RWPE2 (cell line): Measurements from ENCODE around the gene KIAA1614.
A peak's percentile ranks its signal among the peaks of the same experiment; 100 is the strongest.

Source experiments
- ATAC-seq: fragments of 200-7000 bp; cut with Tn5 transposase; 3 replicates; pipeline ENCODE4 v1.9.1; 2021; ENCODE audit warnings: low read depth
- DNase-seq: peaks from one replicate; pipeline ENCODE4 v3.0.0-alpha.2; 2020; ENCODE audit warnings: low spot score
- H3K27ac ChIP-seq: fragments of 450-650 bp; 2 replicates; pipeline ENCODE4 v1.5.1; 2017; ENCODE audit warnings: mild to moderate bottlenecking; ENCODE audit not compliant: poor library complexity, severe bottlenecking
- H3K27me3 ChIP-seq: fragments of 250-450 bp; sonication (Bioruptor Pico); 2 replicates; pipeline ENCODE4 v1.5.1; 2021; ENCODE audit warnings: mild to moderate bottlenecking, moderate library complexity; ENCODE audit not compliant: insufficient read depth, poor library complexity, severe bottlenecking
- H3K36me3 ChIP-seq: fragments of 250-450 bp; sonication (Bioruptor Pico); 2 replicates; pipeline ENCODE4 v1.5.1; 2020; ENCODE audit warnings: low read depth, mild to moderate bottlenecking, moderate library complexity
- H3K4me1 ChIP-seq: fragments of 250-450 bp; sonication (Bioruptor Pico); 2 replicates; pipeline ENCODE4 v1.5.1; 2021; ENCODE audit warnings: mild to moderate bottlenecking, moderate library complexity; ENCODE audit not compliant: insufficient read depth, poor library complexity, severe bottlenecking
- H3K4me3 ChIP-seq: fragments of 250-450 bp; sonication (Bioruptor Pico); 2 replicates; pipeline ENCODE4 v1.5.1; 2021; ENCODE audit warnings: mild to moderate bottlenecking, moderate library complexity; ENCODE audit not compliant: severe bottlenecking
- H3K9me3 ChIP-seq: fragments of 250-450 bp; sonication (Bioruptor Pico); 2 replicates; pipeline ENCODE4 v1.5.1; 2021; ENCODE audit warnings: mild to moderate bottlenecking, moderate library complexity; ENCODE audit not compliant: severe bottlenecking
- CTCF ChIP-seq: fragments of 450-650 bp; IDR thresholded peaks from one replicate; pipeline ENCODE4 v1.5.1; 2017; ENCODE audit warnings: mild to moderate bottlenecking, moderate library complexity; ENCODE audit not compliant: poor library complexity, severe bottlenecking

KIAA1614 gene

GRCh38 chr1:180946541-180947498, 34.1 kb downstream of the KIAA1614 start:
- TF ChIP-seq CTCF, result no peak
- H3K4me3 ChIP-seq, result no peak overlapping the region
- H3K9me3 ChIP-seq, result no peaks in the 10 kb centered on the region
- ATAC-seq (no peak), DNase-seq (no peak)
- H3K27me3 ChIP-seq, result no peaks in the 10 kb centered on the region
- no peak overlapping the region for H3K27ac ChIP-seq
- no peaks in the 10 kb centered on the region for H3K36me3 ChIP-seq
- no peaks in the 10 kb centered on the region for H3K4me1 ChIP-seq

- Histone ChIP-seq H3K27me3 (no peaks in the 10 kb centered on the region), H3K36me3 (no peaks in the 10 kb centered on the region), H3K4me1 (no peaks in the 10 kb centered on the region), H3K4me3 (no peak overlapping the region), H3K9me3 (no peaks in the 10 kb centered on the region), H3K27ac (no peak overlapping the region)
- DNase-seq (no peak), ATAC-seq (no peak)
- TF ChIP-seq CTCF, result no peak
These were observed 34.8 kb downstream of the KIAA1614 start for GRCh38 chr1:180947499-180947885.

- DNase-seq (no peak), ATAC-seq (no peak)
- peaks cover 1% of the 10 kb centered on the region for H3K4me1 ChIP-seq
- no peak for TF ChIP-seq CTCF
- no peaks in the 10 kb centered on the region for H3K36me3 ChIP-seq
- H3K4me3 ChIP-seq, result no peak overlapping the region
- H3K27me3 ChIP-seq, result no peaks in the 10 kb centered on the region
- peak overlapping the region; percentile 13 for H3K27ac ChIP-seq
- H3K9me3 ChIP-seq, result no peaks in the 10 kb centered on the region
These were observed 35.4 kb downstream of the KIAA1614 start for GRCh38 chr1:180947901-180948640.

- no peak for DNase-seq
- no peak for TF ChIP-seq CTCF
- Histone ChIP-seq H3K4me1 (peaks cover 9% of the 10 kb centered on the region), H3K9me3 (no peaks in the 10 kb centered on the region), H3K27ac (peak overlapping the region; percentile 13), H3K27me3 (no peaks in the 10 kb centered on the region), H3K36me3 (no peaks in the 10 kb centered on the region), H3K4me3 (no peak overlapping the region)
- no peak for ATAC-seq
These were observed 36.2 kb downstream of the KIAA1614 start for GRCh38 chr1:180948641-180949615.
